ENCODE results near the gene DNAH14. TPM values are rescaled to one million over a fixed set of nuclear protein-coding genes. Genes with fewer than 3 reads are reported as not detected.

The DNAH14 gene
- total RNA-seq, 1 donor from 2014 or later: 0.42 TPM

DNA sequence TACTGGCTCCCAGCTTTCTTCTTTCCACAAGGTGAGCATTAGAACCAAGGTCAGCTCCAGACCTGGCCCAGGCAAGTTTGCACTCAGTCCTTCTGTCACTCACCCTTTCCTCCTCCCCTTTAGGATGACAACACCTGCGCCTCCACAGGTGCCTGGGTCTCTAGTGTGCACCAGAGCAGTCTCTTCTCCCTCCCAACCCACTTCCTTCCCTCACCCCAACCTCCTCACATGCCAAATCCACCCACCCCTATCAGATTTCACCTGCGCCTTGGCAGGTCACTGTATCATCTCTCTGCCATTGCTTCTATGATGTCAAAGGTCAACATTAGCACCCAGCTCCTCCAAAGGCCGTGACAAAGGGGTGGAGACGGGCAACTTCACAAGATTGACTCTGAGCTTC, 460.4 kb downstream of the DNAH14 start:
- intact Hi-C loops (cut with micrococcal nuclease): no loop called here

DNA sequence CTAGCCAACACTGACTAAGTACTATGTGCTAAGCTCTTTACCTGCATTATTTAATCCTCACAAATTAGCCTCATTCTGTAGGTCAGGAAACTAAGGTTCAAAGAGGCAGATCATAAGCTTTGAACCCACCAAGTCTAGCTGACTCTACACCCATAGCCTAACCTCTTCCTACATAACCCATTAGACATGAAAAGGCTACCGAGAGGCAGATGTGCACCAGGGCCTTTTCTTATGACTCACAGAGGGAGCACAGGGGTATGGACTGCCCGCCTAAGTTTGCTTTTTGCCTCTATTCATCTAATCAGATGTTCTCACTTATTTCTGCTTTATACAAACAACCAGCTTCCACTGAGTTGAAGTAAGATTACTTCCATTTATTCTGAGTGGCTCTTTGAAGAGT, 466.9 kb downstream of the DNAH14 start:
- intact Hi-C loops (cut with micrococcal nuclease): no loop called here

DNA sequence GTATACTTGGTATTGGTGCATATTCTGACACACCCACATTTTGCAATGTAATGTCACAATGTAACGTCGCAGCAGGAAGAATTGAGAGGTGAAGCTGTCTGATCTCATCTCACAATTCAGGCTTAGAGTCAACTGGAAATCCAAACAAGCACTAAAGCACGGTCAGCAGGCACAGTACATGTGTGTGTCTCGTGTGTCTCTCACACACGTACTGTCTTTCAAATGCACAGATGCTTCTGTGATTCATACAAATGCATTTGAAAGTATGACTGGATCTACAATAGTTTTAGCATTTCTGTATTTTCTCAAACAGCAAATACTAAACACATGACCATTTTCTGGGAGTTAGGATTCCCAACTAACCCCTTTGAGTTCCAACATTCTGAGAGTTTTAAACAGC, 471.5 kb downstream of the DNAH14 start:
- intact Hi-C loops (cut with micrococcal nuclease): no loop called here

DNA sequence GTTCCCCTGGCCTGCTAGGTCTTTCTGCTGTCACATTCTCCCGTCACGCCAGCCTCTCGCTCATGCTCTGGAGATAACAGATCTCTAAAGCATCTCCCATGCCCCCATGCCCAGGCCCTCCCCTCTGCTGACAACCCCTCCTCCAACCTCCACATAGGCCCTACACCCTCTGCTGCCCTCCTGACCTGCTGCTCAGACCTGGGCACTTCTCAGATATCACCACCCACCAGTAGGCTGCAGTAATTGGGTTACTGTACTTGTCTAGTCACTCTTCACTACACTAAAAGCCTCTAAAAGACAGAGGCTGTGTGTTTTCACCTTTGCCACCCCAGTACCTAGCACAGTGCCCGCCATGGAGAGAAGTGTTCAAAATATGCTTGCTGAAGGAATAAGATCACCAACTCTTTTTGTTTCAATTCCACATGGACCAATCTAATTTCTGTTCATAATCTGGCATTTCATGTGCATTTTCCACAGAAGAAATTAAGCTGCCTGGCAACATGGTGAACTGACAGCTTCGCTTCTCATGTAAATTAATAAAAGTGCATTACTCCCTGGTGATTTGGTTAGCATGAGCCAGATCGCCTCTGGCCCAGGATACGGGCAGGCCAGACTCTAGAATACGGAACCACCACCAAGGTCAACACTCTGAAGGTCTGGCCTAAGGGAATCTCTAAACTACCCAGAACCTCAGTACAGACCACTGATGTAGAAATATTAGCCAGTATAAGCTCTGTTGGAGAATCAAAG, 477.7 kb downstream of the DNAH14 start:
- intact Hi-C loops (cut with micrococcal nuclease): no loop called here

DNA sequence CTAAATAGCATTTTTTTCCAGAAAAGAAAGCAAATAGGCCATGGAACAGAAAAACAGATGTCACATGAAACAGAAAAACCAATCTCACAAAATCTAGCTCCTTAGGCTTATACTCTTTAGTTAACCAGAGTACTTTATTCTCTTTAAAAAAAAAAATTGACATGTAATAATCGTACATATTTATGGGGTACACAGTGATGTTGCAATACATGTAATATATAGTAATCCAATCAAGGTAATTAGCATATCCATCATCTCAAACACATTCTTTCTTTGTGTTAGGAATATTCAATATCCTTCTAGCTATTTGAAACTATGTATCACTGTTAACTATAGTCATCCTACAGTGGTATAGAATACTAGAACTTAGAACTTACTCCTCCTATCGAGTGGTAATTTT, 478.3 kb downstream of the DNAH14 start:
- intact Hi-C loops (cut with micrococcal nuclease): no loop called here

DNA sequence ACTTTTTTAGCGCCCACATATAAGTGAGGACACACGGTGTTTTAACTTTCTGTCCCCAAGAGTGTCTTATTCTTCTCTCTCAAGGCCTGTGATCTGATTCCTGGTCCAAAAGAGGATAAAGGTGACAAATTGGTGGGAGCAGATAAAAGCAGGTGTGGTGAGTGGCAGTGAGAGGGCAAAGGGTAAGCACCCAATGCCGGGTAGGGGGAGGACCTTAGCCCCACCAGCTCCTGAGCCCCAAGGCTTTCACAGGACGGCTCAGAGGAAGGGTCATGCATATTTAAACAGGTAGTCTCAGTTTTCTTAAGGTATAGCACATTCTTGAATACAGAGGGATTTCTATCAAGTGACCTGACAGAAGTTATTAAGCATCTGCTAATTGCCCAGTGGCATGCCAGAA, 478.8 kb downstream of the DNAH14 start:
- intact Hi-C loops (cut with micrococcal nuclease): no loop called here

DNA sequence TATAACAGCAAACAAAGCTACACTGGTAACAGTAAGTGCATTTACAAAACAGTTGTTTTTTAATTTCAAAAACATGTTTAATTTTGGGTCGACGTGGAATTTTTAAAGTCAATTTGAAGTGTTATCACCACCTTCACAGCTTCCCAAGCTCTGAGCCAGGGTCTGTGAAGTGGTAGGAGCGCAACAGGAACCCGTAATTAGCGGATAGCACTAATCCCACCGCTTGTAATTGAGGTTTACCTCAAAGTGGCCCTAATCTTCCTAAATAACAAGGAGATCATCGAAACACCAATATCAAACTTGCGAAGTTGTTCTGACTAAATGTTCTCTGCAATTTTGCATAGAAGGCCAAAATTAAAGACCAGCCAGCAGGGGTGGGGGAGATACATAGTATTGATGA, 479.6 kb downstream of the DNAH14 start:
- intact Hi-C loops (cut with micrococcal nuclease): no loop called here

DNA sequence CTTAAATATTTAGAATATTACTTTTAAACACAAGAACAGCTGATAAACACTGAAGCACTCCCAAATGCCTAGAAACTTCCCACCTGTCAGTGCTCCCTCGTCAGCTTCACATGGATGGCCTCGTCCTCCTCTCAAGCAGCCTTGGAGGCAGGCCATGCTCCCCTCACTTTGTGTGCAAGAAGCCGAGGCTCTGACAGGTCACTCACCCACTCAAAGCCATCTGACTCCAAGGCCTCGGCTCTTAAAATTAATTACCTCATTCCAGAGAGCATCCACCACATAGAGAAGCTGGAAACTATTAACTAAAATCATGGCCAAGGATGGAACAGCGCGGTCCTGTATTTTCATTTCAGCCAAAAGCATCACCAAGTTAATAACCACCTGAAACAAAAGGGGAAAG, 480.6 kb downstream of the DNAH14 start:
- intact Hi-C loops (cut with micrococcal nuclease): no loop called here

DNA sequence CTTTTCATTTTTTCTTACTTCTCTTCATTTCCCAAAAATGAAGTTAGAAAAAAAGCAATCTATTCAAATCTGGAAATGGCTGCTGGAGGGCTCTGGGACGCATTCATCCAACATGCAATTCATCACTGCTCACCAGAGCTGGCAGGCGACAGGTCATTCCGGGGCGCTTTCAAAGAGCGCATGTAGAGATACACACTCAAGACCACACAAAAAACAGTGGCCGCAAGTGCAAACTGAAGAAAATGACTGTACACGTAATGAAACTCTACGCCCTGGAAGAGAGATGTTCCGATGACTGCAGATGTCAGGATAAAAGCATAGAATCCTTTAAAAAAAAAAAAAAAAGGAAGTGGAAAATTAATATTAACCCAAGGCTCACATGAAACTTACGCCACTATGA, 482.8 kb downstream of the DNAH14 start:
- intact Hi-C loops (cut with micrococcal nuclease): no loop called here

DNA sequence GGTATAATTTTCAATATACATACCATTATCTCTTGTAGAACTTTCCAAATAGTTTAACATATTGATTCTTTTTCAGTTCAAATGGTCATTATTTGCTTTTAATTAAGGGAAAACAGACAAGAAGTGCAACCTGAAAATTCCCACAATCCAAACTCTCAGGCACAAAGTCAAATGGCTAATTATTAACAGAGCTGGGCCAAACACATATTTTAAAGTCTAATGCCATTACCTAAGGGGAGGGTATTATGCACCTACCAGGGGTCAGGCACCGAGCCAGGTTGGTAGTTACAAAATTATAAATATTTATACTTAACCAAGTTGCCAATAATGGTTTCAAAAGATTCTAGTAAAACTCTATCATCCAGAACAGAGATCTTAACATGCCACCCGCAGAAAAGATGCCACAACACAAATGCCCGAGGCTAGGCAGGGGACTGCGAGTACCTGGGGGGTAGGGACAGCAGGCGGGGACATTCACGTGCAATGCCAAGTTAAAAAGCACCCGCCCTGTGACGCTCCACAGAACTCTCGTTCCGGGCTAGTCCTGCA, 483.4 kb downstream of the DNAH14 start:
- intact Hi-C loops (cut with micrococcal nuclease): no loop called here

DNA sequence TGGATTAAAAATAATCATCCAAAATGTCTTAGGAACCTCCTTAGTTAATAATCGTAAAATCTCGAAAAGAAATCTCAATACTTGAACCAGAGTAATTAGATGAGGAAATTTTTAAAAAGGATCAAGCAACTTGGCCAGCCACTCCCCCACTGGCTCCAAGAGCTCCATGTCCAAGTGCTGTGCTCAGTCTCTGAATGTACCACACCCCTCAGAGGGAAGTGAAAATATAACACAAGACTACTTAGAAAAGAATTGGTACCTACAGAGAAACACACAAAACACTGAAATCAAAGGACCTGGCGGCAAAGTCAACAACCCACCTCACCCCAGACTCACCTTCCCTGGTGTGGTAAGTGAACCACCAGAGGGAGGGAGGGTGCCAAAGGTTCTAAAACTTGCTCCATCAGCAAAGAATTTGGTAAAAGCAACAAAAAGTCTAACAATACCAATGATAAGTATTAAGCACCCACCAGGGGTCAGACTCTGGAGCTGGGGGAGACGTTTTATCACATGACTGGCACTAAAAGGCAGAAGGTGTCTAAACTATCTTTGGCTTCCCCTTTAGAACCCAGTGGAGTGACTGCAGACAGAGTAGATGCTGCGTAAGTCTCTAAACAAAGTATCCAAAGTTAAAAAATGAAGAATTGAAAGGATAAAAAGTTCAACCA, 484.4 kb downstream of the DNAH14 start:
- intact Hi-C loops (cut with micrococcal nuclease): no loop called here

DNA sequence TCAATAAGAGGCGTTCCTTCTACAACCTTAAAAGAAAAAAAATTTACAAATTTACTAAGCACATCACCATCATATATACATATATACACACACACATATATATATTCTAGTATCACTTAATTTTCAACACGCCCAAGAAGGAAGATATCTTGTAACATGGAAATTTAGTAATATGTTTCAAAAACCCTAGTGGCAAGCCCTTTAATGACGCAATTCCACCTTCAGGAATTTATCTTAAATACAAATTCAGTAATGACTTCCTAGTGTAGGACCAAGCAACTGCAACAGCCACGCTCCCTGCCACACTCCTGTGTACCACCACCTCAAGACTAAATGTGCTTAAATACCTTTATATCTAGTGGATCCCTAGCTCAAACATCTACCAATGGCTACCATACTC, 485.8 kb downstream of the DNAH14 start:
- intact Hi-C loops (cut with micrococcal nuclease): no loop called here

DNA sequence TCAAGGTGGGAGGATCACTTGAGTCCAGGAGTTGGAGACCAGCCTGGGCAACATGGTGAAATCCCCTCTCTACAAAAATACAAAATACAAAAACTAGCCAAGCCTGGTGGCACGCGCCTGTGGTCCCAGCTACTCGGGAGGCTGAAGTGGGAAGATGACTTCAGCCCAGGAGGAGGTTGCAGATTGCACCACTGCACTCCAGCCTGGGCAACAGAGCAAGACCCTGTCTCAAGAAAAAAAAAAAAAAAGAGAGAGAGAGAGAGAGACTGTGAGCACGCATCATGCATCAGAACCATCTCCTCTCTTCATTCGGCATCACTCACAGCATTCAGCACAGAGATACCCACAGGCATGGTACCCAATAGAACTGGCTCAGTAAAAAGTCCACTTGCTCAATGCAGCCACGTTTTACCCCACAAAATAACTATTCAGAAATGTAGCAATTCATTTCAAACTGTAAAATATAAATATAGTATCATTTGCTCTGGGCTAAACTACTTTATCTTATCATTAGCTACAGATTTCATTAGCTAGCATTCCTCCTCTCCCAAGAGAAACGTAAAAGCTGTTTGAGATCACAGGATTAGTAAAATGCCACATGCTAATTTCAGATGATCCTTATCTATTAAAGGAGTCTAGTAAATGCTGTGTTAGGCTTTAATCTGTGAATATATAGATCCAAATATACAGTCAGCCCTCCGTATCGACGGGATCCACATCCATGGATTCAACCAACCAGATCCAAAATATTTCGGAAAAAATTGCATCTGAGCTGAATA, 486.7 kb downstream of the DNAH14 start:
- intact Hi-C loops (cut with micrococcal nuclease): no loop called here

DNA sequence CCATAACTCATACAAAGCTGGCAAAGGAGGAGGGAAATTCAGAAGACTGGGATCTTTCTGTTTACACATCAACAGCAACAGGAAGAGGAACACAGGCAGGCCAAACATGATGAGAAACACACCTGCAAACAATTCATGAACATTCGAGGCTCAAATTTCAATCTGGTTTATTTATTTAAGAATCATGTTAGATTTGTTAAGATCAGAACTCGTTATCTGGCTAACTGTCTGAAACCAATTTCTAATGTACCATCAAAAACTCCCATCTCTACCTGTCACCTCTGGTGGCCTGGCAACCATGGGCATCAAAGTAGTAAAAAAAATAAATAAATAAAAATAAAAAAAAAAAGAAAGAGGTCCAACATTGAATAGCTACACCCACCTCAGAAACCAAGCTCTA, 488.6 kb downstream of the DNAH14 start:
- intact Hi-C loops (cut with micrococcal nuclease): no loop called here

DNA sequence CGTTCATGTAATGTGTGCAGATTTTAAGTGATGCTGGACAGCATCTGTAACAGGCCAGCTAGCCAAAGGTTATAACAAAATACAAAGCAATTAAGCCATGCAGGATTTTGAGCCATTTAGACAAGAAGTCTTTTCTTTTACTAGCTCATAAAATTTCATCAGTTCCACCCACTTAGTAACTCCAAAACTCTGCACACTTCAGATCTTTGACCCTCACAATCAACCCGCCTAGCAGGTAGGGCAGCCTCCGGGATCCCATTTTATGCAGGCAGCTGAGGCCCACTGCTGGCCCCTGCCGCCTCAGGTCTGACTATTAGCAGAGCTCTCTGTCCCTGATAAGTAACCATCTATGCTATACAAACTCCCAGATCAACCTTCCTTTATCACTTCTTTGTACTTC, 489.1 kb downstream of the DNAH14 start:
- intact Hi-C loops (cut with micrococcal nuclease): no loop called here

DNA sequence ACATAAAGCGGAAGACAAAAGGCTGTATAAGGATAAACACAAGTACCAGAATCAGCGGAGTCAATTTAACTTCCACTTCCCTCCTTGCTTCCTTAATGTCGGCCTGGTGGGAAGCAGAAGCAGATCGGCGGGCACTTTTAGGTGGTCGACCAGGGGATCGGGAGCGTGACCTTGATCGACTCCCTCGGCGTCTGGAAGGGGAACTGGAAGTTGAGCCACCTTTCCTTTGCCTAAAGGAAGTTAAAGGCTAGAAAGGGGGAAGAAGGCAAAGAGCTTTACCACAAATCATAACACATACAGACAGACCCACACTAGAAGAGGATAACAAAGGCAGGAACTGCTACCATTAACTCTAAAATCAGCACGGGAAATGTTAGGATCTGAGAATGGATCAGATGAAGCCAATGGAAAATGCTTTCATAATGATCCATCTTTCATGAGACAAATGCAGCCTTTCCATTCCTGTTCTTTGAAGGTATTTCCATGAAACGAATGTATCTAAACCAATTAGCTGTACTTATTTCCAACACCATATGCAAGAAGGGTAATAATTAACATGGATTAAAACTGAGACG, 492.6 kb downstream of the DNAH14 start:
- intact Hi-C loops (cut with micrococcal nuclease): loop anchor here (10.0 kb wide), 2 partner anchors 797 to 907 kb away; no protein-coding TSS in a partner anchor

DNA sequence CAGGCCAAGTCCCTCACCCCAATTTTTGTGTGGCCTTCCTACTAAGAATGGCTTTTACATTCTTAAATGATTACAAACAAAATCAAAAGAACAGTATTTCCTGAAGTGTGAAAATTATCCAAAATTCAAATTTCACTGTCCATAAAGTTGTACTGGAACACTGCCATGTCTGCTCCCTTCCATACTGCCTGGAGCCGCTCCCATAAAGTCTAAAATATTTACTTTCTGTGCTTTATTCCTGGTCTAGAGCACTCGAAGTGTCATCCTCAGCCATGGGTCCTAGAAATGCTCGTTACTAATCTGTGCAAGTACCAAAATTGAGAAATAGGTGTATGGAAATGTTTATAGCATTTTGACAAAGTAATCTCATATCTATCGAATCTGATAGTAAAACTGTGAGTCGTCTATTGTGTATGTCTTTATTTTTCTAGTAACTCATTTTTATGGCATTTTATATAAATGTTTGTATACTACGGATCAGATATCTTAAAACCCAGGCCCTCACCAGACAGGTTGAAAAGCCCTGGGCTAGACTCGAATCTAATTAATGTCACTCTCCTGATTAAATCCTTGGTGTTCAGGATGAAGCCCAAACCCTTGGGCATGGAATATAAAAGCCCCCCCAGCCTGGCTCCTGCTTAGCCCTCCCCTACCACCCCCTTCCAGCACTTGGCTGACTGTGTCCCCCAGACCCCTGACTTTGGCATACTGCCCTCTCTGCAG, 493.5 kb downstream of the DNAH14 start:
- intact Hi-C loops (cut with micrococcal nuclease): loop anchor here (10.0 kb wide), 2 partner anchors 798 to 908 kb away; no protein-coding TSS in a partner anchor

DNA sequence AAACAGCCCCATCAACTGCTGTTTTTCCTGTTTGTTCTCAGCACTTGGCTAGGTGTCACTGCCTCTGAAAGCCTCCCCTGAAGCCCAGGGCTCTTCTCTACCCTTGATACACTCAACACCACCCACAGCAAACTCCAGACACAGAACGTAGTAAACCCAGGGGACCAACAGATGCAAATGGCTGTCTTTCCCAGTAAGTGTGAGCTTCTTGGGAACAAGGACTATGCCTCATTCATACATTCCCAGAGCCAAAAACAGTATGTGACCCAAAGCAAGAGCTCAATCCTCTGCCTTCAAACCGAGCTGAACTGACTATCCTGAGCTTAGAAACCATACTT, 494.0 kb downstream of the DNAH14 start:
- intact Hi-C loops (cut with micrococcal nuclease): loop anchor here (10.0 kb wide), 2 partner anchors 799 to 909 kb away; no protein-coding TSS in a partner anchor

DNA sequence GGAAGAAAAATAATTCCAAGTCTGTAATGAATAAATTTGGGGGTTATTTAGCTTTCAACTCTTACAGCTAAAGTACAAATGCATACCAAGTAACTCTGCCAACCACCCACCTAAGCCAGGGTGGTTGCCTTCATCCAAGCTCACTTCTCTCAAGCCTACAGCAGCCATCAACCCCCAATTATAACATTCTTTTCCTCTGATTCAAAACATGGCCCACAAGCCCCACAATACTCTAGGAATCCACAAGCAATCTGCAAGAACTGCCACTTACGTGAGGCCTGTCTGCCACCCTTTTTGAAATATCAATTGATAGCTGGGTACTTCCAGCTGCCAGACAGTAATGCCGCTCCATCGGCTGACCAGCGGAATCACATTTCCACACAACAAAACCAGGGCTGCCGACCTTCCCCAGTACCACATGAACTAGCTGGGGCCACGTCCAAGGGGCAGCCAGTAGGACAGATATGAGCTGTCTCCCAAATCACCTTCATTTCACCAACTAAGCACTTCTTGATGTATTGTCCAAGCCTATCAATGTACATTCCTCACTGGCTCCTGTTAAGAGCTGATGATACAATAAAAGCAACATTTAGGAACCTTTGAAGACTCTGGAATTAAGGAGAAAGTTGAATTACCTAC, 495.2 kb downstream of the DNAH14 start:
- intact Hi-C loops (cut with micrococcal nuclease): loop anchor here (5.0 to 10.0 kb wide), 5 partner anchors 698 to 1312 kb away; partner anchors contain the start of genes FBXO28 and WDR26

DNA sequence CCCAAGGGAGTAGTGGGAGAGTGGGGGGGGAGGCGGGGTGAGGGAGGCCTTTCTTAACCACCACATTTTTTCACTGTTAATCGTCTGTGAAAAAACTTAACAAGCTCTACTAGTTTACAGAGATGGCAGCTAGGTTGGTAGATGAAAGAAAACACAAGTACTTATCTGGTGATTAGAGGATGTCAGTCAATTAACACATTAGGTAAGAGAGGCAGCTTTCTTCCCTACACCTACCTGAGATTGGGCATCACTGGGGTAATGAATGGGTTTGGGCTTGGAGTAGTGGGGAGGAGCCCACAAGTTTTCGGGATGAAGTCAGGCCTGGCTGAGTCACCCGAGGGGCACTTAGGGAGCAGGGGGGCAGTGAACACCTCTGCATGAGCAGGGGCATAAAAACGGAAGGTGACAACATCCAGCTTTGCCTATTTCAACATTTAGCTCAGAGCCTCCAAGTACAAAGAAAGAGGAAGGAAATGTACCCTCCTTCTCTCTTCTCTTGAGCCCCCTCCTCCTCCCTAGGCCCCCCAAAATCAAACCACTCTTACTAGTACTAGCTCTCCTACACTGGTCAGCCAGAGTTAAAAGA, 495.8 kb downstream of the DNAH14 start:
- intact Hi-C loops (cut with micrococcal nuclease): loop anchor here (5.0 to 10.0 kb wide), 5 partner anchors 697 to 1313 kb away; partner anchors contain the start of genes FBXO28 and WDR26
